Measurements from ENCODE around the gene PHKA2. TPM values are rescaled to one million over a fixed set of nuclear protein-coding genes. Genes with fewer than 3 reads are reported as not detected.

Gene PHKA2
- total RNA-seq, 1 experiment from 2014 or later: 24.6 TPM

DNA sequence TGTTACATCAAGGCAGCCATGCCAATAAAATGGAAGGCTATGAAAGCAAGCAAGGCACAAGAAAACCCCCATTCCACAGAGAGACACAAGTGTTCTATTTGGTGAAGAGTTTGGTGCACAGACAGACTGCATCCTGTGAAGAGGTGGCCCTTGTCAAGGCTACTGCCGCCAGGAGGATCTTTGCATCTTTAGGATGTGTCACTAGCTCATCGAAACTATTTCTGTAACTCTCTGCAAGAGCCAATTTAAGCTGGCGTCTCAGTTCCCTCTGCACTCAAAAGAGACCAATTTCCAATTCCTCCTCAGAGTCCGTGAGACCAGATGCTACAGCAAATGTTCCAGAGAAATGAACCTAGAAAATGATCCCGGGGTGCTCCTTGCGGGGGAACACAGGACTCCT is 91.0 kb downstream of the PHKA2 start:
- no peaks in the 10 kb centered on the region for H3K36me3 ChIP-seq (ENCODE audit: low read depth, low read length)
- no peaks in the 10 kb centered on the region for H4K20me1 ChIP-seq (ENCODE audit: low read length)
- H3K27me3 ChIP-seq (ENCODE audit: low read length): no peaks in the 10 kb centered on the region
- no peak overlapping the region for H2AFZ ChIP-seq (ENCODE audit: low read length)
- DNase-seq (no peak), ATAC-seq (no peak)
- H3K9me3 ChIP-seq (ENCODE audit: low read length): no peaks in the 10 kb centered on the region
- ChIA-PET POLR2A (ENCODE audit: unreplicated experiment) (no interaction called here), CTCF (no interaction called here)
- H3F3A ChIP-seq (ENCODE audit: low read length, unreplicated experiment): no peaks in the 10 kb centered on the region
- no TSS peak for BruUV-seq (replicated peaks)
- no peak overlapping the region for H3K27ac ChIP-seq (ENCODE audit: low read length)
- H3K9ac ChIP-seq (ENCODE audit: low read length): no peak overlapping the region
- H3K4me1 ChIP-seq (ENCODE audit: insufficient read depth, low read length): no peaks in the 10 kb centered on the region
- H3K4me3 ChIP-seq (ENCODE audit: low read length): no peak overlapping the region
- intact Hi-C loops (cut with micrococcal nuclease): no loop called here
- H3K4me2 ChIP-seq (ENCODE audit: low read length): no peak overlapping the region
- TF ChIP-seq EZH2phosphoT487 (IDR thresholded peaks at IDR 0.05; ENCODE audit: borderline replicate concordance, low read length): no peak
- no peak for TF ChIP-seq CTCF (conservative IDR thresholded peaks at IDR 0.05; ENCODE audit: low read depth, low read length)
- TF ChIP-seq EZH2 (IDR thresholded peaks at IDR 0.05; ENCODE audit: low read length, unreplicated experiment): no peak
- H3K79me2 ChIP-seq (ENCODE audit: low read length): no peaks in the 10 kb centered on the region
- no peaks in the 10 kb centered on the region for H3K9me2 ChIP-seq (replicated peaks; ENCODE audit: low read length)

- ATAC-seq (no peak), DNase-seq (no peak)
- Histone ChIP-seq H3K9me2 (replicated peaks; ENCODE audit: low read length) (no peaks in the 10 kb centered on the region), H3F3A (ENCODE audit: low read length, unreplicated experiment) (no peaks in the 10 kb centered on the region), H3K4me3 (ENCODE audit: low read length) (no peak overlapping the region), H3K27me3 (ENCODE audit: low read length) (no peaks in the 10 kb centered on the region), H3K4me2 (ENCODE audit: low read length) (no peak overlapping the region), H4K20me1 (ENCODE audit: low read length) (no peaks in the 10 kb centered on the region), H3K9me3 (ENCODE audit: low read length) (no peaks in the 10 kb centered on the region), H3K4me1 (ENCODE audit: insufficient read depth, low read length) (peaks cover 7% of the 10 kb centered on the region; the same call in 1 of the 2 replicates), H3K27ac (ENCODE audit: low read length) (no peak overlapping the region), H2AFZ (ENCODE audit: low read length) (no peak overlapping the region), H3K9ac (ENCODE audit: low read length) (no peak overlapping the region), H3K79me2 (ENCODE audit: low read length) (no peaks in the 10 kb centered on the region), H3K36me3 (ENCODE audit: low read depth, low read length) (no peaks in the 10 kb centered on the region)
- intact Hi-C loops (cut with micrococcal nuclease): no loop called here
- no peak for TF ChIP-seq CTCF (conservative IDR thresholded peaks at IDR 0.05; ENCODE audit: low read depth, low read length)
- no peak for TF ChIP-seq EZH2 (IDR thresholded peaks at IDR 0.05; ENCODE audit: low read length, unreplicated experiment)
- TF ChIP-seq EZH2phosphoT487 (IDR thresholded peaks at IDR 0.05; ENCODE audit: borderline replicate concordance, low read length): no peak
- BruUV-seq (replicated peaks): no TSS peak
- CTCF ChIA-PET: no interaction called here
- POLR2A ChIA-PET (ENCODE audit: unreplicated experiment): no interaction called here
Measured at GRCh38 chrX:18891548-18891945, 92.4 kb downstream of the PHKA2 start.

DNA sequence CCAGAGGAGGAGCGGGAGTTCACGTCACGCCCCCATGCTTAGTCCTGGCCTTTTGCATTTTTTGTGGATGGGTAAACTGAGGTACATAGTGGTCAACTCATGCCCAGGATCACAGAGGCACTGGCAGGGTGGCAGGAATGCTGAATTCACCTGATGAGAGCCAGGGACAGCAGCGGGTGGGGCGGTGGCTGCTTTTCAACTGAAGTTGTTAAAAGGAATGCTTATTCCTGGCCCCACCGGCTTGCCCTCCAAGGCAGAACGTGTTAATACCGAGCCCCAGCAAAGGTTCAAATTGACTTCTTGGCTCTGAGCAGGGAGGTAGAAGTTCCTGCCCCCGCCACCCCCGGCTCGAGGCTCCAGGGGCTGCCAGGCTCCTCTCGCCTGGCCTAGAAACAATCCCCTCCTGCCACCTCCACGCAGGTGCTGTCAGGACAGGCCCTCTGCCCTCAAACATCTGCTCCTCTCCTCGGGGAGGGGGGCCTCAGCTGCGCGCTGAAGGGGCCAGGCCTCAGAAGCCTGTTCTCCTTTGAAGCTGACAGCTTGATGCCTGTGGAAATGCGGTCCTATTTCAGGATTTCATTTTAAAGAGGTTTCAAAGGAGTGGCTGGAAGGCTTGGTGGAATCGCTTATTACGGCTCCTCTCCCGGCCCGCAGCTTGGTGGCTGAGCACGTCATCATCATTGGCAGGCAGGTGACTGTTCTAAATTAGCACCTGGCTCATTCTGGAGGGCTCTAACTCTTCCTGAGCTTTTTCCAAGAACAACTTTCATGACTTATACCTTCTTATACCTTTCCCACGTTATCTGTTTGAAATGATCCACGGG is 93.0 kb downstream of the PHKA2 start:
- Histone ChIP-seq H2AFZ (ENCODE audit: low read length) (no peak overlapping the region), H3K9ac (ENCODE audit: low read length) (no peak overlapping the region), H3K36me3 (ENCODE audit: low read depth, low read length) (no peaks in the 10 kb centered on the region), H3F3A (ENCODE audit: low read length, unreplicated experiment) (no peaks in the 10 kb centered on the region), H3K9me2 (replicated peaks; ENCODE audit: low read length) (no peaks in the 10 kb centered on the region), H3K27ac (ENCODE audit: low read length) (no peak overlapping the region), H3K4me2 (ENCODE audit: low read length) (no peak overlapping the region), H3K79me2 (ENCODE audit: low read length) (no peaks in the 10 kb centered on the region), H4K20me1 (ENCODE audit: low read length) (no peaks in the 10 kb centered on the region), H3K27me3 (ENCODE audit: low read length) (no peaks in the 10 kb centered on the region), H3K9me3 (ENCODE audit: low read length) (no peaks in the 10 kb centered on the region), H3K4me1 (ENCODE audit: insufficient read depth, low read length) (peaks cover 13% of the 10 kb centered on the region), H3K4me3 (ENCODE audit: low read length) (no peak overlapping the region)
- ChIA-PET POLR2A (ENCODE audit: unreplicated experiment) (no interaction called here), CTCF (no interaction called here)
- no TSS peak for BruUV-seq (replicated peaks)
- ATAC-seq (no peak), DNase-seq (no peak)
- TF ChIP-seq EZH2phosphoT487 (IDR thresholded peaks at IDR 0.05; ENCODE audit: borderline replicate concordance, low read length): no peak
- TF ChIP-seq EZH2 (IDR thresholded peaks at IDR 0.05; ENCODE audit: low read length, unreplicated experiment): no peak
- no peak for TF ChIP-seq CTCF (conservative IDR thresholded peaks at IDR 0.05; ENCODE audit: low read depth, low read length)
- intact Hi-C loops (cut with micrococcal nuclease): no loop called here

Data from PC-3 (cell line).